Caco-2 (cell line): ENCODE measurements around the gene SDCCAG8. TPM values are rescaled to one million over a fixed set of nuclear protein-coding genes. Genes with fewer than 3 reads are reported as not detected.

Experiments
- BruUV-seq: library from RNA; stranded (reverse); fragments of 400-500 nt; replicated peaks from 2 replicates; lab custom pipeline; 2021; lab: Mats Ljungman, UMichigan
- CTCF ChIA-PET: fragments of 300-600 bp; sonication (Branson Sonifier 250); formaldehyde crosslinking; loops from one replicate; lab custom pipeline; 2022; ENCODE audit warnings: antibody characterized with exemption; lab: Charles Lee
- POLR2A ChIA-PET: fragments of 300-600 bp; sonication (Branson Sonifier 250); formaldehyde crosslinking; loops from one replicate; lab custom pipeline; 2022; ENCODE audit warnings: antibody characterized with exemption; lab: Charles Lee
- DNase-seq, 2 experiments: peaks; one replicate each; pipeline versions ENCODE4 v3.0.0 to v3.0.0-alpha.2; 2020 to 2022
- H3K27me3 ChIP-seq: replicated peaks from 2 replicates; pipeline ENCODE4 v1.6.0; 2011; ENCODE audit warnings: low read length; ENCODE audit not compliant: control insufficient read depth, insufficient read depth
- H3K36me3 ChIP-seq: 2 replicates; pipeline ENCODE4 v1.5.1; 2011; ENCODE audit warnings: low read length; ENCODE audit not compliant: control insufficient read depth, insufficient read depth
- H3K4me1 ChIP-seq: fragments of 250-450 bp; sonication (Bioruptor Pico); 2 replicates; pipeline ENCODE4 v1.5.1; 2020; ENCODE audit warnings: mild to moderate bottlenecking
- H3K4me3 ChIP-seq: 2 replicates; pipeline ENCODE4 v1.5.1; 2011; ENCODE audit warnings: low read depth, mild to moderate bottlenecking, control low read depth, low read length
- H3K9me3 ChIP-seq: fragments of 250-450 bp; sonication (Bioruptor Pico); 2 replicates; pipeline ENCODE4 v1.5.1; 2020; ENCODE audit warnings: mild to moderate bottlenecking, moderate library complexity
- H3K27ac Mint-ChIP-seq: one replicate; pipeline ENCODE4 v1.8.0; 2022; ENCODE audit warnings: mixed read lengths; ENCODE audit not compliant: unreplicated experiment
- H3K27me3 Mint-ChIP-seq: one replicate; pipeline ENCODE4 v1.8.0; 2022; ENCODE audit warnings: mixed read lengths; ENCODE audit not compliant: insufficient read depth, unreplicated experiment
- H3K36me3 Mint-ChIP-seq: one replicate; pipeline ENCODE4 v1.8.0; 2022; ENCODE audit warnings: mild to moderate bottlenecking, mixed read lengths; ENCODE audit not compliant: insufficient read depth, unreplicated experiment
- H3K4me1 Mint-ChIP-seq: one replicate; pipeline ENCODE4 v1.8.0; 2022; ENCODE audit warnings: low read depth, mixed read lengths; ENCODE audit not compliant: unreplicated experiment
- H3K4me3 Mint-ChIP-seq: one replicate; pipeline ENCODE4 v1.8.0; 2022; ENCODE audit warnings: mild to moderate bottlenecking, moderate library complexity, mixed read lengths; ENCODE audit not compliant: unreplicated experiment
- H3K9me3 Mint-ChIP-seq: one replicate; pipeline ENCODE4 v1.8.0; 2022; ENCODE audit warnings: mixed read lengths; ENCODE audit not compliant: unreplicated experiment
- intact Hi-C: fragments of 100-400 bp; cut with micrococcal nuclease; formaldehyde crosslinking; loops from one replicate; pipeline ENCODE4 v1.10.0; 2022; ENCODE audit not compliant: unreplicated experiment
- total RNA-seq: library from RNA; stranded (reverse); gene quantifications from 2 replicates; pipeline ENCODE4 v1.2.3, GENCODE V29; 2022
- TF ChIP-seq, protein P1 (sequence below), 2 experiments: fragments of 200-600 bp in 1 of 2; IDR thresholded peaks; 1 replicate in 1 of 2; 2 replicates in 1 of 2; pipeline versions ENCODE4 v1.5.1 to v1.8.0; 2011 to 2022; ENCODE audit warnings: antibody characterized with exemption in 1 of 2, control low read depth in 1 of 2, inconsistent platforms in 1 of 2, low read depth in 1 of 2, low read length in 1 of 2, mild to moderate bottlenecking in 1 of 2, moderate library complexity in 1 of 2; ENCODE audit not compliant: insufficient read depth in 1 of 2, severe bottlenecking in 1 of 2, unreplicated experiment in 1 of 2

SDCCAG8 gene
- total RNA-seq, 1 experiment from 2014 or later = 23.0 TPM

DNA sequence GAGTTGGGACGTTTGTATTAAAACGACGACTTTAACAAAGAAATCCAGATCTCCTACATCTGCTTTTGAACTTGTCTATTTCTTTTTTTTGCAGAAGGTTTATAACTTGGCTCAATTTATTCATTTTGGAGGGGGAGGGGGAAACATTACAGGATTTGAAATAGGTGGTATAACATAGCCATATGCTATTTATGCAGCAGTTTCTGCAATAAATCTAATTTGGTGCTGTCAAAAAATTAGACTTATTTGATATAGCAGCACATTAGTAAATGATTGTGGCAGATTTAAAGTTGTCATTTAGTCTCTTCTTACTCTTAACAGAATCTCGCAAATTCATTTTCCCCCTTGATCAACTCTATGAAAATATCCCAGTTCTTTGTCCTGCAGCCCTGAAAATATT is 138.2 kb downstream of the SDCCAG8 start:
- no peaks in the 10 kb centered on the region for H3K9me3 Mint-ChIP-seq
- BruUV-seq = no TSS peak
- no peak overlapping the region for H3K4me3 Mint-ChIP-seq
- H3K9me3 ChIP-seq = no peaks in the 10 kb centered on the region
- no peak for DNase-seq
- TF ChIP-seq, protein P1, sequence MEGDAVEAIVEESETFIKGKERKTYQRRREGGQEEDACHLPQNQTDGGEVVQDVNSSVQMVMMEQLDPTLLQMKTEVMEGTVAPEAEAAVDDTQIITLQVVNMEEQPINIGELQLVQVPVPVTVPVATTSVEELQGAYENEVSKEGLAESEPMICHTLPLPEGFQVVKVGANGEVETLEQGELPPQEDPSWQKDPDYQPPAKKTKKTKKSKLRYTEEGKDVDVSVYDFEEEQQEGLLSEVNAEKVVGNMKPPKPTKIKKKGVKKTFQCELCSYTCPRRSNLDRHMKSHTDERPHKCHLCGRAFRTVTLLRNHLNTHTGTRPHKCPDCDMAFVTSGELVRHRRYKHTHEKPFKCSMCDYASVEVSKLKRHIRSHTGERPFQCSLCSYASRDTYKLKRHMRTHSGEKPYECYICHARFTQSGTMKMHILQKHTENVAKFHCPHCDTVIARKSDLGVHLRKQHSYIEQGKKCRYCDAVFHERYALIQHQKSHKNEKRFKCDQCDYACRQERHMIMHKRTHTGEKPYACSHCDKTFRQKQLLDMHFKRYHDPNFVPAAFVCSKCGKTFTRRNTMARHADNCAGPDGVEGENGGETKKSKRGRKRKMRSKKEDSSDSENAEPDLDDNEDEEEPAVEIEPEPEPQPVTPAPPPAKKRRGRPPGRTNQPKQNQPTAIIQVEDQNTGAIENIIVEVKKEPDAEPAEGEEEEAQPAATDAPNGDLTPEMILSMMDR (IDR thresholded peaks at IDR 0.05; ENCODE audit: insufficient read depth in 1 of 2, low read depth in 1 of 2, low read length in 1 of 2, severe bottlenecking in 1 of 2, unreplicated experiment in 1 of 2) = no peak
- peaks cover 5% of the 10 kb centered on the region; the same call in 1 of the 2 replicates for H3K4me1 ChIP-seq
- H3K36me3 Mint-ChIP-seq = no peaks in the 10 kb centered on the region
- ChIA-PET CTCF (no interaction called here), POLR2A (no interaction called here)
- H3K27ac Mint-ChIP-seq = no peak overlapping the region
- H3K4me1 Mint-ChIP-seq = peaks cover 8% of the 10 kb centered on the region
- H3K27me3 Mint-ChIP-seq = no peaks in the 10 kb centered on the region
- H3K36me3 ChIP-seq = no peaks in the 10 kb centered on the region
- H3K27me3 ChIP-seq = no peaks in the 10 kb centered on the region
- intact Hi-C loops = no loop called here
- H3K4me3 ChIP-seq = no peak overlapping the region

- DNase-seq = no peak
- H3K36me3 ChIP-seq = no peaks in the 10 kb centered on the region
- H3K27me3 ChIP-seq = no peaks in the 10 kb centered on the region
- Mint-ChIP-seq H3K9me3 (no peaks in the 10 kb centered on the region), H3K4me1 (peaks cover 8% of the 10 kb centered on the region), H3K4me3 (no peak overlapping the region), H3K27me3 (no peaks in the 10 kb centered on the region), H3K27ac (no peak overlapping the region), H3K36me3 (no peaks in the 10 kb centered on the region)
- H3K9me3 ChIP-seq = no peaks in the 10 kb centered on the region
- ChIA-PET POLR2A (no interaction called here), CTCF (no interaction called here)
- intact Hi-C loops = no loop called here
- TF ChIP-seq, protein P1 (IDR thresholded peaks at IDR 0.05; ENCODE audit: insufficient read depth in 1 of 2, low read depth in 1 of 2, low read length in 1 of 2, severe bottlenecking in 1 of 2, unreplicated experiment in 1 of 2) = no peak
- H3K4me3 ChIP-seq = no peak overlapping the region
- no TSS peak for BruUV-seq
- peaks cover 5% of the 10 kb centered on the region; the same call in 1 of the 2 replicates for H3K4me1 ChIP-seq
Measured at GRCh38 chr1:243394601-243395464, 139.0 kb downstream of the SDCCAG8 start.

GRCh38 chr1:243396424-243396823 is 140.6 kb downstream of the SDCCAG8 start:
- ChIA-PET CTCF (no interaction called here), POLR2A (no interaction called here)
- H3K27ac Mint-ChIP-seq = peak overlapping the region; percentile 8
- TF ChIP-seq, protein P1 (IDR thresholded peaks at IDR 0.05; ENCODE audit: insufficient read depth in 1 of 2, low read depth in 1 of 2, low read length in 1 of 2, severe bottlenecking in 1 of 2, unreplicated experiment in 1 of 2) = no peak
- H3K36me3 ChIP-seq = no peaks in the 10 kb centered on the region
- H3K27me3 ChIP-seq = no peaks in the 10 kb centered on the region
- no TSS peak for BruUV-seq
- H3K4me3 ChIP-seq = no peak overlapping the region
- no peaks in the 10 kb centered on the region for H3K27me3 Mint-ChIP-seq
- H3K4me1 ChIP-seq = peaks cover 5% of the 10 kb centered on the region; the same call in 1 of the 2 replicates
- no peaks in the 10 kb centered on the region for H3K36me3 Mint-ChIP-seq
- no peak overlapping the region for H3K4me3 Mint-ChIP-seq
- intact Hi-C loops = no loop called here
- H3K9me3 ChIP-seq = no peaks in the 10 kb centered on the region
- H3K4me1 Mint-ChIP-seq = peaks cover 8% of the 10 kb centered on the region
- H3K9me3 Mint-ChIP-seq = no peaks in the 10 kb centered on the region
- DNase-seq = no peak
